Neural progenitor cell (in vitro differentiated cells): Measurements from ENCODE around the gene CBFB. TPM values are rescaled to one million over a fixed set of nuclear protein-coding genes. Genes with fewer than 3 reads are reported as not detected.
A peak's percentile ranks its signal among the peaks of the same experiment; 100 is the strongest.

Source experiments
- DNase-seq: peaks from one replicate; pipeline ENCODE4 v3.0.0-alpha.2; 2016; ENCODE audit warnings: low spot score
- H2AFZ ChIP-seq: fragments of 200-600 bp; sonication (generic); replicated peaks from 2 replicates; pipeline ENCODE4 v1.6.1; 2016; ENCODE audit warnings: antibody characterized with exemption
- H3F3A ChIP-seq: fragments of 200-600 bp; sonication (generic); 2 replicates; pipeline ENCODE4 v1.6.1; 2016; ENCODE audit warnings: antibody characterized with exemption, low read depth
- H3K27ac ChIP-seq: fragments of 200-600 bp; sonication (generic); 2 replicates; pipeline ENCODE4 v1.5.1; 2016; ENCODE audit warnings: mild to moderate bottlenecking
- H3K27me3 ChIP-seq: fragments of 200-600 bp; sonication (generic); 2 replicates; pipeline ENCODE4 v1.6.1; 2016; ENCODE audit warnings: mild to moderate bottlenecking, moderate library complexity
- H3K36me3 ChIP-seq: fragments of 200-600 bp; sonication (generic); 2 replicates; pipeline ENCODE4 v1.5.1; 2016
- H3K4me1 ChIP-seq: fragments of 200-600 bp; sonication (generic); 2 replicates; pipeline ENCODE4 v1.6.1; 2016; ENCODE audit warnings: mixed run types
- H3K4me2 ChIP-seq: fragments of 200-600 bp; sonication (generic); 2 replicates; pipeline ENCODE4 v1.6.1; 2016
- H3K4me3 ChIP-seq: fragments of 200-600 bp; sonication (generic); 2 replicates; pipeline ENCODE4 v1.5.1; 2016
- H3K79me2 ChIP-seq: fragments of 200-600 bp; sonication (generic); 2 replicates; pipeline ENCODE4 v1.6.1; 2016; ENCODE audit warnings: low read depth
- H3K9ac ChIP-seq: fragments of 200-600 bp; sonication (generic); 2 replicates; pipeline ENCODE4 v1.6.1; 2016
- H3K9me3 ChIP-seq: fragments of 200-600 bp; sonication (generic); 2 replicates; pipeline ENCODE4 v1.5.1; 2016; ENCODE audit warnings: low read depth
- H4K20me1 ChIP-seq: fragments of 200-600 bp; sonication (generic); 2 replicates; pipeline ENCODE4 v1.6.1; 2016; ENCODE audit warnings: low read depth
- H3K27ac Mint-ChIP-seq: 3 replicates; pipeline ENCODE4 v1.8.0; 2021; ENCODE audit warnings: mixed read lengths
- H3K27me3 Mint-ChIP-seq: 2 replicates; pipeline ENCODE4 v1.8.0; 2022; ENCODE audit warnings: low read depth, mild to moderate bottlenecking, inconsistent platforms, moderate library complexity, mixed read lengths; ENCODE audit not compliant: insufficient read depth
- H3K36me3 Mint-ChIP-seq: 3 replicates; pipeline ENCODE4 v1.8.0; 2021; ENCODE audit warnings: mixed read lengths
- H3K4me1 Mint-ChIP-seq: 3 replicates; pipeline ENCODE4 v1.8.0; 2021; ENCODE audit warnings: mixed read lengths
- H3K4me3 Mint-ChIP-seq: 3 replicates; pipeline ENCODE4 v1.8.0; 2021; ENCODE audit warnings: mild to moderate bottlenecking, moderate library complexity, mixed read lengths
- H3K9me3 Mint-ChIP-seq: 3 replicates; pipeline ENCODE4 v1.8.0; 2020; ENCODE audit warnings: mixed read lengths
- EZH2 ChIP-seq: fragments of 200-600 bp; sonication (generic); IDR thresholded peaks from 2 replicates; pipeline ENCODE4 v1.6.1; 2017; ENCODE audit warnings: antibody characterized with exemption, mild to moderate bottlenecking, moderate library complexity
- EZH2phosphoT487 ChIP-seq: fragments of 200-600 bp; sonication (generic); IDR thresholded peaks from 2 replicates; pipeline ENCODE4 v1.6.1; 2017; ENCODE audit warnings: antibody characterized with exemption
- total RNA-seq: library from RNA; depleted of rRNA; stranded (reverse); fragments of >200 nt; gene quantifications from 2 replicates; pipeline ENCODE4 v1.2.3, GENCODE V29; 2015; ENCODE audit warnings: low replicate concordance
- TF ChIP-seq, protein P1 (sequence below): fragments of 200-600 bp; sonication (generic); IDR thresholded peaks from 2 replicates; pipeline ENCODE4 v1.5.1; 2017; ENCODE audit warnings: antibody characterized with exemption, mild to moderate bottlenecking

The CBFB gene
- total RNA-seq, 1 donor from 2014 or later = 95.5 TPM

DNA sequence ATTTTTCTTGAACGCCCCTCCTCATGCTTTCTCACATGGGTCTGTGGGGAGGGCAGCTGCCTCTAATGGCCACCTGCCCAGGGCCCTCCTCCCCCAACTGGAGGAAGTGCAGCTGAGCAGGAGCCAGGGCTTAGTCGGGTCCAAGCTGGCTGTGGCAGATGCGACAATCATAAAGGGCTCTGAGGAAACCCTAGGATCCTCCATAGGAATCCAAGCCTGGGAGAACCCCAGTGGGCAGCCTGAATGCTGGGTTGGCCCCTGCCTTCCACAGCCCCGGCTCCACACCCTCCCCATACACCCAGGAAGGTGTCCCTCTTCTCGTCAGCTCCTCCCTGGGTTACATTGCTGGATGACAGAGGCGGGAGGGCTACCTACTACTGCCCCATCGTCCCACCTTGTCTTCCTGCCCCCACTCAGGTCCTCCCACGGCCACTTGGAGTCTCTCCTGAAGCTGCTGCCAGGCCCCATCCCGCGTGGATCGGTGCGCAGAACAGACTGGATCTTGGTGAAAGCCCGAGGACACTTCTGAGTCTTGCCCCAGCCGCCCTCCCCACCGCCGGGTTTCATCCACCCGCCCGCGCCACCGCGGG lies 15.6 kb upstream of the CBFB start:
- no peak overlapping the region for H3K27ac ChIP-seq
- Mint-ChIP-seq H3K27me3 (peaks cover 40% of the 10 kb centered on the region), H3K27ac (no peak overlapping the region), H3K4me1 (peaks cover 4% of the 10 kb centered on the region), H3K9me3 (no peaks in the 10 kb centered on the region), H3K4me3 (peak overlapping the region; percentile 62), H3K36me3 (no peaks in the 10 kb centered on the region)
- H4K20me1 ChIP-seq = no peaks in the 10 kb centered on the region
- TF ChIP-seq, protein P1, sequence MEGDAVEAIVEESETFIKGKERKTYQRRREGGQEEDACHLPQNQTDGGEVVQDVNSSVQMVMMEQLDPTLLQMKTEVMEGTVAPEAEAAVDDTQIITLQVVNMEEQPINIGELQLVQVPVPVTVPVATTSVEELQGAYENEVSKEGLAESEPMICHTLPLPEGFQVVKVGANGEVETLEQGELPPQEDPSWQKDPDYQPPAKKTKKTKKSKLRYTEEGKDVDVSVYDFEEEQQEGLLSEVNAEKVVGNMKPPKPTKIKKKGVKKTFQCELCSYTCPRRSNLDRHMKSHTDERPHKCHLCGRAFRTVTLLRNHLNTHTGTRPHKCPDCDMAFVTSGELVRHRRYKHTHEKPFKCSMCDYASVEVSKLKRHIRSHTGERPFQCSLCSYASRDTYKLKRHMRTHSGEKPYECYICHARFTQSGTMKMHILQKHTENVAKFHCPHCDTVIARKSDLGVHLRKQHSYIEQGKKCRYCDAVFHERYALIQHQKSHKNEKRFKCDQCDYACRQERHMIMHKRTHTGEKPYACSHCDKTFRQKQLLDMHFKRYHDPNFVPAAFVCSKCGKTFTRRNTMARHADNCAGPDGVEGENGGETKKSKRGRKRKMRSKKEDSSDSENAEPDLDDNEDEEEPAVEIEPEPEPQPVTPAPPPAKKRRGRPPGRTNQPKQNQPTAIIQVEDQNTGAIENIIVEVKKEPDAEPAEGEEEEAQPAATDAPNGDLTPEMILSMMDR = no peak
- TF ChIP-seq EZH2phosphoT487 (no peak), EZH2 (no peak)
- no peaks in the 10 kb centered on the region for H3K79me2 ChIP-seq
- H3K9ac ChIP-seq = no peak overlapping the region
- peak overlapping the region; percentile 85 for H2AFZ ChIP-seq
- peaks cover 12% of the 10 kb centered on the region for H3F3A ChIP-seq
- peak overlapping the region; percentile 46 for H3K4me3 ChIP-seq
- H3K4me1 ChIP-seq = peaks cover 5% of the 10 kb centered on the region
- H3K36me3 ChIP-seq = no peaks in the 10 kb centered on the region
- H3K4me2 ChIP-seq = peak overlapping the region; percentile 85
- no peak for DNase-seq
- peaks cover 58% of the 10 kb centered on the region for H3K27me3 ChIP-seq
- no peaks in the 10 kb centered on the region for H3K9me3 ChIP-seq

DNA sequence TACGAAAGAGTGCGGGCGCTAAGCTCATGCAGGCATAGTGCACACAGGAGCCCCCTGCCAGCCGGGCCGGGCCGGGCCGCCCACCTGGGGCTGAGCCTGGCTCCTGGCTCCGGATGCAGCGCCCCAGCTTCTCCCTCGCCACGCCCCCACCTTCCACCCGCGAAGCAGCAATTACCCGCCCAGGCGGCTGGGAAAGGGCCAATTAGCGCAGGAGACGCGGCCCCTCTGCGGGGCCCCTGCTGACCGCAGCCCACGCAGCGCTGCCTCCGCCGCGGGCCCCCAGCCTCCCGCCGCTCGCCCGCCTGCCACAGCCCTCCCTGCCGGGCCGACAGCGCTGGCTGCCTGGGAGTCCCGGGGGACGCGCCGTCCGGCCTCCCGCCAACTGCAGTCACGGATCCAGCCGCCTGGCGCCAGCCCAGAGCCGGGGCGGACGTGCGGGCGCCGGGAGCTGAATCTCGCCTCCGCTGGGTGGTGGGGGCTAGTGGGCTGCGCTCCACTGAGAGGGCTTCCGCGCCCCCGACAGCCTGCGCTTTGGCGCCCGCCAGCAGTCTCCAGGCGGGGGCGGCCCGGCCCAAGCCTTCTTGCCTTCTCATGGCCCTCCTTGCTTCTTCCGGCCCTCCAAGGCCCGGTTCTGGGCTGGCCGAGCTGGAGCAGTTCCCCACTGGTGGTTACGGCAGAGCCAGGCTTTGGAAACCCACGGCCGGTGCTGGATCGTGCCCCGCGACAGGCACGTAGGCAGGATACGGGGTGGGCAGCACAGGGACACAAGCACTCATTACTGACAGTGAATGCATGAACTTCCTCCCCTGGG lies 14.9 kb upstream of the CBFB start:
- Mint-ChIP-seq H3K4me3 (peak overlapping the region; percentile 82), H3K9me3 (no peaks in the 10 kb centered on the region), H3K36me3 (no peaks in the 10 kb centered on the region), H3K4me1 (peaks cover 4% of the 10 kb centered on the region), H3K27me3 (peaks cover 39% of the 10 kb centered on the region), H3K27ac (no peak overlapping the region)
- peaks cover 58% of the 10 kb centered on the region for H3K27me3 ChIP-seq
- TF ChIP-seq EZH2phosphoT487 = peak; percentile 29
- TF ChIP-seq, protein P1 = peak; percentile 35
- peak; percentile 91 for TF ChIP-seq EZH2
- H2AFZ ChIP-seq = peak overlapping the region; percentile 85
- H3K4me1 ChIP-seq = peaks cover 5% of the 10 kb centered on the region
- H3F3A ChIP-seq = peaks cover 12% of the 10 kb centered on the region
- H4K20me1 ChIP-seq = no peaks in the 10 kb centered on the region
- peak overlapping the region; percentile 85 for H3K4me2 ChIP-seq
- H3K79me2 ChIP-seq = no peaks in the 10 kb centered on the region
- H3K36me3 ChIP-seq = no peaks in the 10 kb centered on the region
- H3K27ac ChIP-seq = no peak overlapping the region
- no peaks in the 10 kb centered on the region for H3K9me3 ChIP-seq
- H3K9ac ChIP-seq = no peak overlapping the region
- peak overlapping the region; percentile 46 for H3K4me3 ChIP-seq
- DNase-seq = peak; percentile 86

DNA sequence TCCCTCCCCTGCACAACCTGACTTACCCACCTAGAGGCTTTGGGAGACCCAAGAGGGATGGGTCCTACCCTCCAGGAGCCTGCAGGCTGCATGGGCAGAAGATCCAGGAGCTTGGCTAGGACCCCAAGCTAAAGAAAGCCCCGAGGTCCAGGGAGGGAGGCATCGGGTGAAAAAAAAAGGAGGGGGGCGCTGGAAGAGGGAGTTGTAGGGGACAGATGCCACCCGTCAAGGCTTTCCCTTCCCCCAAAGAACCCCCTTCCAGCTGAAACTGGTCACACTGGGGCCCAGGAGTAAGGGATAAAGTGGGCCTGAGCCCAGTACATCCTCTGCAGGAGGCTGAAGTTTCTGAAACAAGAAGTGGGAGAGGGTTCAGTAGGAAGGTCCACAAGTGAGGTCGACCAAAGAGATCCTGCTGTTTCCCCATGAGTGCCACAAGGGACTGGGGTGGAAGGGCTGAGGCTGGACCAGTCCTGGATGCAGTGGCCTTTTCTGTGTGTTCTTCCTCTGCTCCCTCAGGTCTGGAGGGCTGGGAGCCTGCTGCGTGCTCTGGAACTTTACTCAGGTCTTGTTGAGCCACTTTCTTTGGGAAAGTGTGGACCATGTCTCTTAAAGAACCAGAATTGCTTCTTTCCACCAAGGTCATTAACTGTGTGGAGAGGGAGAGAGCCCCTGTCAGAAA lies 14.2 kb upstream of the CBFB start:
- H4K20me1 ChIP-seq = no peaks in the 10 kb centered on the region
- H3K9me3 Mint-ChIP-seq = no peaks in the 10 kb centered on the region
- peak overlapping the region; percentile 82 for H3K4me3 Mint-ChIP-seq
- H3K9me3 ChIP-seq = no peaks in the 10 kb centered on the region
- no peak overlapping the region for H3K27ac ChIP-seq
- no peaks in the 10 kb centered on the region for H3K36me3 Mint-ChIP-seq
- peaks cover 5% of the 10 kb centered on the region for H3K4me1 ChIP-seq
- H3K9ac ChIP-seq = no peak overlapping the region
- H3K27ac Mint-ChIP-seq = no peak overlapping the region
- DNase-seq = no peak
- H3K36me3 ChIP-seq = no peaks in the 10 kb centered on the region
- H3F3A ChIP-seq = peaks cover 12% of the 10 kb centered on the region
- H3K79me2 ChIP-seq = no peaks in the 10 kb centered on the region
- peak overlapping the region; percentile 46 for H3K4me3 ChIP-seq
- peaks cover 58% of the 10 kb centered on the region for H3K27me3 ChIP-seq
- no peak overlapping the region for H2AFZ ChIP-seq
- TF ChIP-seq EZH2phosphoT487 (no peak), EZH2 (no peak)
- TF ChIP-seq, protein P1 = no peak
- peaks cover 4% of the 10 kb centered on the region for H3K4me1 Mint-ChIP-seq
- H3K4me2 ChIP-seq = peak overlapping the region; percentile 85
- peaks cover 34% of the 10 kb centered on the region for H3K27me3 Mint-ChIP-seq
